ENCODE results near the gene FBXO2.

The FBXO2 gene

GRCh38 chr1:11638121-11638520 is 16.1 kb downstream of the FBXO2 start:
- TF ChIP-seq POLR2AphosphoS5 (IDR thresholded peaks at IDR 0.05; ENCODE audit: low read depth, low read length) (no peak), PAX5 (IDR thresholded peaks at IDR 0.05; ENCODE audit: insufficient read depth, low read length, severe bottlenecking) (no peak), SPI1 (IDR thresholded peaks at IDR 0.05; ENCODE audit: low read depth, low read length) (no peak)
- no peak for DNase-seq (ENCODE audit: insufficient read length, low spot score)
- no peak for FAIRE-seq

- TF ChIP-seq PAX5 (IDR thresholded peaks at IDR 0.05; ENCODE audit: insufficient read depth, low read length, severe bottlenecking) (no peak), TAF1 (IDR thresholded peaks at IDR 0.05; ENCODE audit: low read depth, low read length) (no peak), SPI1 (IDR thresholded peaks at IDR 0.05; ENCODE audit: low read depth, low read length) (no peak), POLR2AphosphoS5 (IDR thresholded peaks at IDR 0.05; ENCODE audit: low read depth, low read length) (no peak), POLR2A (IDR thresholded peaks at IDR 0.05; ENCODE audit: low read depth, low read length) (no peak), POU2F2 (IDR thresholded peaks at IDR 0.05; ENCODE audit: low read depth, low read length) (no peak)
- DNase-seq (ENCODE audit: insufficient read length, low spot score) (no peak), FAIRE-seq (no peak)
These were observed 19.6 kb downstream of the FBXO2 start for GRCh38 chr1:11634365-11635192.

- no peak for FAIRE-seq
- no peak for DNase-seq (ENCODE audit: insufficient read length, low spot score)
- no peak for TF ChIP-seq POU2F2 (IDR thresholded peaks at IDR 0.05; ENCODE audit: low read depth, low read length)
- no peak for TF ChIP-seq POLR2AphosphoS5 (IDR thresholded peaks at IDR 0.05; ENCODE audit: low read depth, low read length)
- no peak for TF ChIP-seq POLR2A (IDR thresholded peaks at IDR 0.05; ENCODE audit: low read depth, low read length)
- TF ChIP-seq TAF1 (IDR thresholded peaks at IDR 0.05; ENCODE audit: low read depth, low read length): no peak
- TF ChIP-seq SPI1 (IDR thresholded peaks at IDR 0.05; ENCODE audit: low read depth, low read length): no peak
- TF ChIP-seq PAX5 (IDR thresholded peaks at IDR 0.05; ENCODE audit: insufficient read depth, low read length, severe bottlenecking): no peak
These were observed 24.8 kb downstream of the FBXO2 start for GRCh38 chr1:11629184-11630016.

- FAIRE-seq: no peak
- TF ChIP-seq POLR2A (IDR thresholded peaks at IDR 0.05; ENCODE audit: low read depth, low read length) (no peak), POLR2AphosphoS5 (IDR thresholded peaks at IDR 0.05; ENCODE audit: low read depth, low read length) (no peak)
These were observed 25.5 kb downstream of the FBXO2 start for GRCh38 chr1:11628767-11629166.

GRCh38 chr1:11626551-11626950 is 27.7 kb downstream of the FBXO2 start:
- FAIRE-seq: no peak
- no peak for DNase-seq (ENCODE audit: insufficient read length, low spot score)
- TF ChIP-seq TAF1 (IDR thresholded peaks at IDR 0.05; ENCODE audit: low read depth, low read length) (no peak), POU2F2 (IDR thresholded peaks at IDR 0.05; ENCODE audit: low read depth, low read length) (no peak)

More at GRCh38 chr1:11628767-11629166, 25.5 kb downstream of the FBXO2 start:
- no peak for DNase-seq (ENCODE audit: insufficient read length, low spot score)

- DNase-seq (ENCODE audit: insufficient read length, low spot score) (no peak), FAIRE-seq (no peak)
- no peak for TF ChIP-seq SPI1 (IDR thresholded peaks at IDR 0.05; ENCODE audit: low read depth, low read length)
- no peak for TF ChIP-seq TAF1 (IDR thresholded peaks at IDR 0.05; ENCODE audit: low read depth, low read length)
- no peak for TF ChIP-seq POU2F2 (IDR thresholded peaks at IDR 0.05; ENCODE audit: low read depth, low read length)
- no peak for TF ChIP-seq POLR2AphosphoS5 (IDR thresholded peaks at IDR 0.05; ENCODE audit: low read depth, low read length)
- no peak for TF ChIP-seq POLR2A (IDR thresholded peaks at IDR 0.05; ENCODE audit: low read depth, low read length)
- TF ChIP-seq PAX5 (IDR thresholded peaks at IDR 0.05; ENCODE audit: insufficient read depth, low read length, severe bottlenecking): no peak
These were observed 30.5 kb downstream of the FBXO2 start for GRCh38 chr1:11623702-11624101.

- FAIRE-seq (no peak), DNase-seq (ENCODE audit: insufficient read length, low spot score) (no peak)
- TF ChIP-seq POLR2A (IDR thresholded peaks at IDR 0.05; ENCODE audit: low read depth, low read length): no peak
- TF ChIP-seq POU2F2 (IDR thresholded peaks at IDR 0.05; ENCODE audit: low read depth, low read length): no peak
- no peak for TF ChIP-seq POLR2AphosphoS5 (IDR thresholded peaks at IDR 0.05; ENCODE audit: low read depth, low read length)
These were observed 31.8 kb downstream of the FBXO2 start for GRCh38 chr1:11622398-11622797.

- no peak for FAIRE-seq
- TF ChIP-seq POU2F2 (IDR thresholded peaks at IDR 0.05; ENCODE audit: low read depth, low read length) (no peak), TAF1 (IDR thresholded peaks at IDR 0.05; ENCODE audit: low read depth, low read length) (no peak), POLR2A (IDR thresholded peaks at IDR 0.05; ENCODE audit: low read depth, low read length) (no peak), SPI1 (IDR thresholded peaks at IDR 0.05; ENCODE audit: low read depth, low read length) (no peak), POLR2AphosphoS5 (IDR thresholded peaks at IDR 0.05; ENCODE audit: low read depth, low read length) (no peak), PAX5 (IDR thresholded peaks at IDR 0.05; ENCODE audit: insufficient read depth, low read length, severe bottlenecking) (no peak)
- DNase-seq (ENCODE audit: insufficient read length, low spot score): no peak
These were observed 33.3 kb downstream of the FBXO2 start for GRCh38 chr1:11620924-11621323.

- FAIRE-seq: no peak
These were observed 33.8 kb downstream of the FBXO2 start for GRCh38 chr1:11620405-11620804.

GRCh38 chr1:11617741-11618140 is 36.5 kb downstream of the FBXO2 start:
- FAIRE-seq (no peak), DNase-seq (ENCODE audit: insufficient read length, low spot score) (no peak)
- TF ChIP-seq PAX5 (IDR thresholded peaks at IDR 0.05; ENCODE audit: insufficient read depth, low read length, severe bottlenecking): no peak
- TF ChIP-seq POLR2A (IDR thresholded peaks at IDR 0.05; ENCODE audit: low read depth, low read length): no peak
- TF ChIP-seq POU2F2 (IDR thresholded peaks at IDR 0.05; ENCODE audit: low read depth, low read length): no peak
- no peak for TF ChIP-seq SPI1 (IDR thresholded peaks at IDR 0.05; ENCODE audit: low read depth, low read length)
- TF ChIP-seq TAF1 (IDR thresholded peaks at IDR 0.05; ENCODE audit: low read depth, low read length): no peak
- no peak for TF ChIP-seq POLR2AphosphoS5 (IDR thresholded peaks at IDR 0.05; ENCODE audit: low read depth, low read length)

More at GRCh38 chr1:11620405-11620804, 33.8 kb downstream of the FBXO2 start:
- no peak for DNase-seq (ENCODE audit: insufficient read length, low spot score)
- TF ChIP-seq POLR2AphosphoS5 (IDR thresholded peaks at IDR 0.05; ENCODE audit: low read depth, low read length) (no peak), TAF1 (IDR thresholded peaks at IDR 0.05; ENCODE audit: low read depth, low read length) (no peak), PAX5 (IDR thresholded peaks at IDR 0.05; ENCODE audit: insufficient read depth, low read length, severe bottlenecking) (no peak), SPI1 (IDR thresholded peaks at IDR 0.05; ENCODE audit: low read depth, low read length) (no peak), POU2F2 (IDR thresholded peaks at IDR 0.05; ENCODE audit: low read depth, low read length) (no peak), POLR2A (IDR thresholded peaks at IDR 0.05; ENCODE audit: low read depth, low read length) (no peak)
